ENCODE data around the gene ATP8A2.

ATP8A2 gene

DNA sequence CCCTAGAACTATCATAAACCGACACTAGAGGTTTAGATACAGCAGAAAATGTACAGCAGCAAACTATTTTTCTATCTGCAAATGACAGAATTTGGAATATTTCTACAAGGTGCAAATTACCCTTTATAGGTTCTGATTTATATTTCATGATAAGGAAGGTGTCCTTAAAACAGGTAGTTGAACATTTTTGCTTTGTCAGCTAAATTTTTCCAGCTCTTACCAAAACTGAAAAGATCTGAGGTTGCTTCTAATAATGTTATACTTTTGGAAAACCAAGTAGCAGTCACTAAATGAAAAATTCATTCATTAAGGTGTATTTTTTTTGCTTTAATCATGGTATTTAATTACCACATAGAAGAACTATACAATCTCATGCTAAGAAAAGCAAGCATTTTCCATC, 671.0 kb downstream of the ATP8A2 start:
- Mint-ChIP-seq H3K4me3 (no peak overlapping the region), H3K9me3 (no peaks in the 10 kb centered on the region), H3K4me1 (ENCODE audit: low read depth in 2 of 2) (no peaks in the 10 kb centered on the region), H3K36me3 (ENCODE audit: insufficient read depth) (no peaks in the 10 kb centered on the region), H3K27ac (no peak overlapping the region), H3K27me3 (peaks cover 14 to 17% of the 10 kb centered on the region in 2 donors)
- ATAC-seq (replicated peaks) (no peak), DNase-seq (no peak)

DNA sequence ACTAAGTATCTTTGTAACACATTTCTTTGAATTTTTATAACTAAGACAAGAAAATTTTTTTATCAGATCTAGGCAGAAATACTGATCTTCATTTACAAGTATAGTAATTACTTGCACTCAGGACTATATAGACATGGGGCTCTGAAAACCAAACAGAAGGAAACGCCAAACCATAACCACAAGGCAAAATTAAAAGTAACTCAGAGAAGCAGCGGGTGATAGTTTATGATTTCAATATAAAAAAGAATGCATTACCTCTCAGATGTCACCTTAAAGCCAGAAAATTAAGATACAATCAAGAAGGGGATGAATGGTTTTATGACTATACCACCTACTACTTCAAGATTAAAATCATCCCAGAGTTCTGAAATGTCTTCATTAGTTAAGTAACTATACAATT, 673.4 kb downstream of the ATP8A2 start:
- Mint-ChIP-seq H3K4me3 (no peak overlapping the region), H3K9me3 (no peaks in the 10 kb centered on the region), H3K27me3 (peaks cover 30 to 31% of the 10 kb centered on the region in 2 donors), H3K36me3 (ENCODE audit: insufficient read depth) (no peaks in the 10 kb centered on the region), H3K27ac (no peak overlapping the region), H3K4me1 (ENCODE audit: low read depth in 2 of 2) (no peaks in the 10 kb centered on the region)
- ATAC-seq (replicated peaks), result no peak
- DNase-seq, result no peak

DNA sequence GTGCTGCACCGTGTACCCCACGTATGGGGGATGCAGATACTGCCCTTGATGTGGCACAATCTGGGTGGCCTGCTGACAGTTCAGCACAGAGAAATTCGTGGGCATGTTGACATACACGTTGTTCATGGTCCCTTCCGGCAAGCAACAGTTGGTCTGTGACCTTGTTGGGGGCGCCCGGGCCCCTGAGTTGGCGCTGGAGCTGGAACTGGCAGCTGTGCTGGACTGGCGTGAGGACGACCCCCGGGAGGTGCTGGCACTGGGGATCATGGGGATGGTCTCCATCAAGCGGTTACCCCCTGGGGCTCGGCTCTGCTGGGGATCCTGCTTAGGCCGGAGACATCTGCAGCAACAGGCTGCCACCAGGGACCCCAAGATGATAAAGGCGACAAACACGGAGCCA, 674.9 kb downstream of the ATP8A2 start:
- Mint-ChIP-seq H3K36me3 (ENCODE audit: insufficient read depth) (no peaks in the 10 kb centered on the region), H3K27me3 (peaks cover 25 to 32% of the 10 kb centered on the region in 2 donors), H3K27ac (no peak overlapping the region), H3K4me1 (ENCODE audit: low read depth in 2 of 2) (no peaks in the 10 kb centered on the region), H3K4me3 (no peak overlapping the region), H3K9me3 (no peaks in the 10 kb centered on the region)
- ATAC-seq (replicated peaks) (no peak), DNase-seq (no peak)

DNA sequence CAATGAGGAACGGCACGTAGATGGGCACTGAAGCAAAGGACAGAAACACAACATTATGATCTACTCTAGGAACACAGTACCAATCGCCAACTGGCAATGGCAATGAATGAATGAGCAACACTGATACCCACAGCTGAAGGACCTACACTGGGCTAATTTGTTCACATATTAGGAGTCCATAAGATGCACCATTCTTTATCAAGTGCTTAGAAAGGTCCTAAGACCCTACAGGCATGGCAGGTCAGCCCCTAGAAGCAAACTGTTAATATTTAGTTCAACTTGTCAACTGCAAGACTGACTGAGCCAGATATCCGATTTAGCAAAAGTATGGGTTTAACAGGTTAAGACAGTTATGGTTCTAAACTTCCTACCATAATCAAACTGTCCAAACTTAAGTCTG, 675.3 kb downstream of the ATP8A2 start:
- Mint-ChIP-seq H3K9me3 (no peaks in the 10 kb centered on the region), H3K4me3 (no peak overlapping the region), H3K36me3 (ENCODE audit: insufficient read depth) (no peaks in the 10 kb centered on the region), H3K27ac (no peak overlapping the region), H3K4me1 (ENCODE audit: low read depth in 2 of 2) (no peaks in the 10 kb centered on the region), H3K27me3 (peaks cover 28 to 34% of the 10 kb centered on the region in 2 donors)
- DNase-seq (no peak), ATAC-seq (replicated peaks) (no peak)

DNA sequence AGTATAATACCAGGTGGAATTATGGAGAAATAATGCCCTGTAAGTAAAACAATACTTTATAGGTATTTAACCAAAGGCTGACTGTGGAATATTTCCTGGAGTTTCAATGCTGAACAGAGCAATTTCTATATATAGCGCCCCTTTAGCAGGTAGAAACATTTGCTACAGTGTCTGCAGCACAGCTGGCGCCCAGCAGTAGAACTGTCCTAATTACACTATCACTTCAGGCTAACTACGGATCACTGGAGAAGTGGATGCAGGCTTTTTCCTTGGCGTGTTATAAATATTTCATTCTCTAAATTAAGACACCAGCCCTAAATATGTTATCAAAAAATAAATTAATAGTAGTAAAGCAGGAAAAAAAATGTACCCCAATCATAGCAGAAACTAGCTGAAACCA, 677.0 kb downstream of the ATP8A2 start:
- Mint-ChIP-seq H3K4me1 (ENCODE audit: low read depth in 2 of 2) (peaks cover 0 to 4% of the 10 kb centered on the region in 2 donors), H3K36me3 (ENCODE audit: insufficient read depth) (no peaks in the 10 kb centered on the region), H3K27ac (no peak overlapping the region), H3K9me3 (no peaks in the 10 kb centered on the region), H3K4me3 (no peak overlapping the region), H3K27me3 (peaks cover 45 to 51% of the 10 kb centered on the region in 2 donors)
- ATAC-seq (replicated peaks), result no peak
- DNase-seq, result no peak

DNA sequence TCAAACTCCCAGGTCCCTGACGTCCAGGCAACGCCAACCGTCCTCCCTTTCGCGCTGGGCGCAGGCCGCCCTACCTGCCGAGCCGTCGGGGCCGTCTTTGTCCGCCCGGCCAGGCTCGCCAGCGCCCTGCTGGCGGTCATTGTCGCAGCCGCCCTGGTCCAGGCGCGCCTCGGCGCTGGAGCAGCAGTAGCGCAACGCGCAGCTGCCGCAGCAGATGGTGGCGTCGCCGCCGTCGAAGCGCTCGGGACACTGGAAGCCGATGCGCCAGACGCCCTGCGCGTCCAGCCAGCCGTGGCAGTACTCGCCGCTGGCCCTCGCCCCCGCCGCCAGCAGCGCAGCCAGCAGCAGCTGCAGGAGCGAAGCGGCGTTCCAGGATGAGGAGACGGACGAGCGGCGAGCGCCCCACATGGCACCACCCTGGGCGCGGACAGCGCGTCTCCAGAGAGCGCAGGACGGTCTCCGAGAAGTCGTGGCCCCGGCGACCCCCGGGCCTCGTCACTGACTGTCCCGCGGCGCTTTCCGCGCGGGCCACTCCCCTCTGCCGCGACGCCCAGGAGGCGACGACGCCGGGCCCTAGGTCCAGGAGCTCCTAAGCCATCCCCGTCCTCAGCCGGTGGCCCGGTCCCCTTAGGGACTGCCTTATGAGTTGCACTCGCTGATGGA, 678.9 kb downstream of the ATP8A2 start:
- Mint-ChIP-seq H3K9me3 (no peaks in the 10 kb centered on the region), H3K27ac (no peak overlapping the region), H3K36me3 (ENCODE audit: insufficient read depth) (no peaks in the 10 kb centered on the region), H3K4me1 (ENCODE audit: low read depth in 2 of 2) (peaks cover 0 to 4% of the 10 kb centered on the region in 2 donors), H3K4me3 (peak overlapping the region; percentile 46), H3K27me3 (peaks cover 45 to 54% of the 10 kb centered on the region in 2 donors)
- no peak for DNase-seq
- no peak for ATAC-seq (replicated peaks)

DNA sequence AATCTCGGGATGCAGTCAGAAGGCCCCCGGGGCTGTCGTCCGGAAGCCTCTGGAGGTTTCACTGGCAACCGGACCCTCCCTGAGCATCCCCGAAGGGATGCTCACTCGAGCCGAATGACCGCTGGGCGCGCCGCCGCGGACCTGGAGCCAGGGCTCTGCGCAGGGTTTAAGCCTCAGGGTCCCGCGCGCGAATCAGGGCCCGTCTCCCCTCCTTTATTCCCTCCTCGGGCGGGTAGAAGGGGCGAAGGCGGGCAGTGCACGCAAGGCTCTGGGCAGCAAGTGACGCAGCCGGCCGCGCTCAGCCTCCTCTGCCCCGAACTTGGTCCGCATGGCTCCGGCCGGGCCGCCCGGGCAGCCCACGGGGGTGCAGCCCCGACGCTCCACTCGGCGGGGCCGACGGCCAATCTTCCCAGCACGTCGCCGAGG, 679.5 kb downstream of the ATP8A2 start:
- peaks cover 49 to 54% of the 10 kb centered on the region in 2 donors for H3K27me3 Mint-ChIP-seq
- no peaks in the 10 kb centered on the region for H3K36me3 Mint-ChIP-seq (ENCODE audit: insufficient read depth)
- H3K27ac Mint-ChIP-seq, result no peak overlapping the region
- no peaks in the 10 kb centered on the region for H3K9me3 Mint-ChIP-seq
- no peak for DNase-seq
- peak; percentile 5 for ATAC-seq (replicated peaks)
- H3K4me3 Mint-ChIP-seq, result peak overlapping the region; percentile 46
- H3K4me1 Mint-ChIP-seq (ENCODE audit: low read depth in 2 of 2), result peaks cover 0 to 4% of the 10 kb centered on the region in 2 donors

DNA sequence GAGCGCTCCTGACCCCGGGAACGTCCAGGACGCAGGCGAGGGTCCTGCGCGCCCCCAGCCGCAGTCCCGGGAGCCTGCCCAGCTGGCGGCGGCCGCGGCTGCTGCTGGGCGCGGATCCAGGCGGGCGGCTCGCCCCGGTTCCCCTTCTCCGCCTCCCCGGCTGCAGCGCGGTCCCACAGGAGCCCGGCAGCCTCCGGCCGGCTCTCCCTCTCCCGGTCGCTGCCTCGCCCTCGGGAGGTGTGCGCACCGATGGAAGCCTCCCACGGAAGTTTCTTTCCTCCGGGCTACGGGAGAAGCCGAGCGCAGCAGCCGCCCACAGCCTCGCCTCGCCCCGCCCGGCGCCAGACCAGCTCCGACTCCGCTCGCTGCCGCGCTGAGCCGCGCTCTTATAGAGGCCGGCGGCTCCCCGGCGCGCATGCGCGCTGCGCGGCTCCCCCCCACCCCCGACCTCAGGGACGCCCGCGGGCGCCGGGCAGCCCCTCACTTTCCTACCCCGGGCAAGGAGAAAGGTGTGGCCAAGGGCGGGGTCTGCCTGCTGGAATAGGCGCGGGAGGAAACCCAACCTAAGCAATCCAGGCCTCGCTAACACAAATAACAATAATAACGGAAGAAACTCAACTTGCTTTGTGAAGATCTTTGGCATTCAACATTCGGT, 680.0 kb downstream of the ATP8A2 start, which contains the start of gene SHISA2:
Gene SHISA2 (minus strand): TSS at position 360 of the 655 bp plus-strand sequence. CDS start 1,041 bp downstream, outside the sequence.
- Mint-ChIP-seq H3K27ac (no peak within 1 kb of the TSS), H3K36me3 (ENCODE audit: insufficient read depth) (no peaks in the 10 kb centered on the region), H3K4me3 (peak within 1 kb of the TSS; percentile 46 to 68), H3K27me3 (peaks cover 50% of the 10 kb centered on the region in 2 donors), H3K4me1 (ENCODE audit: low read depth in 2 of 2) (peaks cover 0 to 4% of the 10 kb centered on the region in 2 donors), H3K9me3 (no peaks in the 10 kb centered on the region)
- peak; percentile 70 for ATAC-seq (replicated peaks)
- no peak for DNase-seq

DNA sequence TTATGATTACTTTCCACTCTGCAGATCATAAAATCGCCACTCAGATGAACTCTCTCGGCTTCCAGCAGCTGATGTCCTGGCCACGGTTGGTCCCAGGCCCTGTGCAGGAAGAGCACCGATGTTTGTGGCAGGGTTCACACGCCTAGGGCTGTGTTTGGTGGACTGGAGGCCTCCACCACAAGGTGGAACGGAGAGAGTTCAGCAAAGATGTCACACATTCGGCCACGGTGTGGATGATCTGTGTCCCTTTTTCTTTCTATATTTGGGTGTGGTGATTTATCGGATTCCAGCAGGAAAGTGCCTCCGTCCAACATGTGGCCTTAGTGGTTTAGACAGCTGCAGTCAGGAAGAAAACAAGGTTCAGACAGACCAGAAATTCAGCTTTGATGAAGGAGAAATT, 680.6 kb downstream of the ATP8A2 start:
- Mint-ChIP-seq H3K4me3 (peak overlapping the region; percentile 45 to 68), H3K36me3 (ENCODE audit: insufficient read depth) (no peaks in the 10 kb centered on the region), H3K27ac (no peak overlapping the region), H3K4me1 (ENCODE audit: low read depth in 2 of 2) (peaks cover 0 to 4% of the 10 kb centered on the region in 2 donors), H3K9me3 (no peaks in the 10 kb centered on the region), H3K27me3 (peaks cover 47 to 49% of the 10 kb centered on the region in 2 donors)
- DNase-seq (no peak), ATAC-seq (replicated peaks) (no peak)

DNA sequence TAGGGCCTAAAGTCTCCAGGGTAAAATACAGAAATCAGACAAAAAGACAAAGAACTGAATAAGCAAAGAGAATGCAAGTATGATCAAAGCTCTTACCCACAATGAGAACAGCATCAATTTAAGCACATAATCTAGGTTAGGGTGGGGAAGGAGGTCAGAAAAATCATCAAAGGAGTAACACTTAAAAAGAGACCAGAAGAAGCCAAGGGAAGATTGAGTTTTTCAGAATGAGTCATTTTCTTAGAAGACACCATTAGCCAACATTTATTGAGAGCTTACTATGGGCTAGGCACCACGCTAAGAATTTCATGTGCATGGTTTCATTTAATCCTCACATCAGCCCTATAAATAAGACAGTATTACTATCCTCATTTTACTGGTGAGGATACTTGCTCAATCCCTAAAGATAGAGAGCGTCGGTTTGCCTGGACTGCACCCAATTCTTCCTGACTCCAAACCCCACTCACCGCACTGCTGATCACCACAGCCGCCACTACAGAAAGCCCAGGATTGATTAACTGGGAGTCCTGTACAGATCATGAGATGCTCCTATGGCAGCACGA, 681.7 kb downstream of the ATP8A2 start:
- ATAC-seq (replicated peaks), result no peak
- H3K4me3 Mint-ChIP-seq, result no peak overlapping the region
- no peak for DNase-seq

DNA sequence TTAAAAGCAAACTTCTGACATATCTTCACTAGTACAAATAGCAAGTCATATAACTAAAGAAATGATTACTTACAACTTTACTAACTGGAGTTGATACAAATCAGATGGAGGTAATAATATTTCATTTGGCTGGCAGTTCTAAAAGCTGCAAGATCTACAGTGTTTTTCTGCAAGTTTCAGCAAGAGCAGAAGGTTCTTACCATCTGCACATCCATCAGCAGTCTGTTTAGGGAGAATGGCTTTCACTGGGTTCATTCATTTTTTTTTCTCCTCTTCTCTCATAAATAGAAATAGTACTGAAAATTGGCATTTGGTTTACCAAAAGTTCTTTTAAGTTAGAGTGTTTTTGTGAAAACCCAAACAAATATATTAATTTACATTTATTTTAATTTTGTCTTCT, 683.1 kb downstream of the ATP8A2 start:
- H3K27me3 Mint-ChIP-seq, result peaks cover 37 to 48% of the 10 kb centered on the region in 2 donors
- H3K27ac Mint-ChIP-seq, result no peak overlapping the region
- no peak for ATAC-seq (replicated peaks)
- no peak for DNase-seq
- peaks cover 0 to 4% of the 10 kb centered on the region in 2 donors for H3K4me1 Mint-ChIP-seq (ENCODE audit: low read depth in 2 of 2)
- H3K4me3 Mint-ChIP-seq, result no peak overlapping the region
- no peaks in the 10 kb centered on the region for H3K36me3 Mint-ChIP-seq (ENCODE audit: insufficient read depth)
- H3K9me3 Mint-ChIP-seq, result no peaks in the 10 kb centered on the region

More for the DNA sequence above, 681.7 kb downstream of the ATP8A2 start:
- Mint-ChIP-seq H3K36me3 (ENCODE audit: insufficient read depth) (no peaks in the 10 kb centered on the region), H3K27me3 (peaks cover 49% of the 10 kb centered on the region in 2 donors), H3K9me3 (no peaks in the 10 kb centered on the region), H3K4me1 (ENCODE audit: low read depth in 2 of 2) (peaks cover 0 to 4% of the 10 kb centered on the region in 2 donors), H3K27ac (no peak overlapping the region)

DNA sequence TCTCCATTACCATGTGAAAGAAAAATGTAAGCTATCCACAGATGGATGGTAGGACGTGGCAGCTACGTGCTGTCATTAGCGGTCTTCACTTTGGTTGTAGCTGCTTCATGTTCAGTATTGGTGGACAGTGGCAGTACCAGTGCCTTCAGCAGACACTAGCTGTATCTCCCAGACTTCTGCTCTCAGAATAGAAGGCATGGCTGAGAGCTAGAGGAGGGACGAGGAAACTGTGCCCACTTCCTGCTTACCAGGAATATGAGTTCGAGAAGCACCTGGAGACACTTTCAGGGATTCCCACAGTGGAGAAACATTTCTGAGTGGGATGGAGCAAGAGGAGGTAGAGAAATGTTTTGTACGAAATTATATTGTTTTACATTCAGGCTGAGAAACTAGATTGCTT, 686.9 kb downstream of the ATP8A2 start:
- Mint-ChIP-seq H3K27me3 (peaks cover 15 to 39% of the 10 kb centered on the region in 2 donors), H3K9me3 (no peaks in the 10 kb centered on the region), H3K27ac (no peak overlapping the region), H3K4me1 (ENCODE audit: low read depth in 2 of 2) (no peaks in the 10 kb centered on the region), H3K4me3 (no peak overlapping the region), H3K36me3 (ENCODE audit: insufficient read depth) (no peaks in the 10 kb centered on the region)
- ATAC-seq (replicated peaks), result no peak
- DNase-seq, result no peak

DNA sequence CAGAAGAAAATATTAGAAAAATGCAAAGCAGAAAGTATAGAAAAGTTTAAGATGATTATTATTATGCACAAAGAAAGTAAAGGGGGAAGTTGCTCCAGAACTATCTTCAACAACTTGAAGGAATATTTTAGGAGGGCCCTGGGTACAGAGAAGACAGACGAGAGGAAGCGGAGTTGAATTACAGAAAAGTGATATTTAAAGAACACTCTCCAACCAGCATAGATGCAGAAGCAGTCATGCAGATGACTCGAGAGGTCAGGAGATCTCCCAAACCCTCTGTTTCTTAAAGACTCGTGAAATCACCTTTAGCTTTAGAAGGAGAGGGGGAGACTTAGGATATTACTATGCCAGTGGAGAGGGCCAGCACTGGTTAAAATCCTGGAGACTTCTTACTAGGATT, 688.6 kb downstream of the ATP8A2 start:
- Mint-ChIP-seq H3K9me3 (no peaks in the 10 kb centered on the region), H3K27me3 (peaks cover 17 to 39% of the 10 kb centered on the region in 2 donors), H3K4me1 (ENCODE audit: low read depth in 2 of 2) (no peaks in the 10 kb centered on the region), H3K4me3 (no peak overlapping the region), H3K36me3 (ENCODE audit: insufficient read depth) (no peaks in the 10 kb centered on the region), H3K27ac (no peak overlapping the region)
- DNase-seq (no peak), ATAC-seq (replicated peaks) (no peak)

DNA sequence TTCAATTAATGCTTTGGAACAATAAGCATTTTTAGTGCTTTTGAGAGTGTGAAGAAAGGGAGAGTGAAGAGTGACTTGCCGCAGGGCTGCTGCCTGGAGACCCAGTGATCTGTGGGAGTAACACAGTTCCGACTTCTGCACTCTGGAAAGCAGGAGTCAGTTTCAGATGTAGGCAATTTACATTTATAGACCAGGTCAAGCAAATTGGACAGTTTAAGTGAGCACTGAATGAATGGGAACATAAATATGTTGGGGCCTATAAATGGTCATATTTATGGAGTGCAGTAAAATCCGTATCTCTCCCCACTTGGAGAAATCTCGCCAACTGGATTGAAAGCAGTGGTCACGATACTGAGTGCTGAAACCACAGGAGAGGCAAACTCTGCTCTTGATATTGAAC, 689.5 kb downstream of the ATP8A2 start:
- Mint-ChIP-seq H3K4me3 (no peak overlapping the region), H3K4me1 (ENCODE audit: low read depth in 2 of 2) (no peaks in the 10 kb centered on the region), H3K9me3 (no peaks in the 10 kb centered on the region), H3K36me3 (ENCODE audit: insufficient read depth) (no peaks in the 10 kb centered on the region), H3K27me3 (peaks cover 22 to 44% of the 10 kb centered on the region in 2 donors), H3K27ac (no peak overlapping the region)
- ATAC-seq (replicated peaks) (no peak), DNase-seq (no peak)

Measured in effector memory CD8-positive, alpha-beta T cell (primary cell).